ENCODE data around the gene ZNF611.
A peak's percentile ranks its signal among the peaks of the same experiment; 100 is the strongest.
"Not testable (repeated sequence)": the region's sequence is repeated elsewhere in the genome, so short reads cannot be mapped to it uniquely, and the experiment has no call there.

The ZNF611 gene

DNA sequence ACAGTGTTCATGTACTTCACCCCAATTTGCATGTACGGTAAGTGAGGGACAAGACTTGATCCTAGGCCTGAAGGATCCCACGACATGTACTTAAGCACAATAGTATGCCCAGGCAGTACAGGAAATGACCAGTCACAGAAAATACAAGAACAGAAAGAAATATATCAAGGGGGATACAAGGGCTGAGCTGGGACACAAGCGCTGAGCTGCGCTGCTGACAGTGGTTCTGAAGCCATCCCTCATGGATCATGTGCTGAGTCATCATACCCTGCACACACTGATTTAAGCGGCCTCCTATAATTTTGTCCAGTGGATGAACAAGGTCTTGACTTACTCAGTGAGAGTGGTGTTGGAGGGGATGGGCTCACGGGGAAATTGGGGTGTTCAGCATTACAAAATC, 59.6 kb downstream of the ZNF611 start:
- not testable (repeated sequence) for DNase-seq

DNA sequence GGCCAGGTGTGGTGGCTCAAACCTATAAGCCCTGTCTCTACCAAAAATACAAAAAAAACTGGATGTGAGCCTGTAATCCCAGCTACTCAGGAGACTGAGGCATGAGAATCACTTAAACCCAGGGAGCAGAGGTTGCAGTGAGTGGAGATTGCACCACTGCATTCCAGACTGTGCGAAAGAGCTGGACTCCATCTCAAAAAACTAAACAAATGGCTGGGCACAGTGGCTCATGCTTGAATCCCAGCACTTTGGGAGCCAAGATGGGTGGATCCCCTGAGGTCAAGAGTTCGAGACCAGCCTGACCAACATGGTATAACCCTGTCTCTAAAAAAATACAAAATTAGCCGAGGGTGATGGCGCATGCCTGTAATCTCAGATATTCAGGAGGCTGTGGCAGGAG, 61.8 kb downstream of the ZNF611 start:
- no peak for DNase-seq

- no peak for DNase-seq
These were observed 64.8 kb downstream of the ZNF611 start for GRCh38 chr19:52670046-52670445.

- DNase-seq: no peak
These were observed 65.3 kb downstream of the ZNF611 start for GRCh38 chr19:52669586-52669985.

DNA sequence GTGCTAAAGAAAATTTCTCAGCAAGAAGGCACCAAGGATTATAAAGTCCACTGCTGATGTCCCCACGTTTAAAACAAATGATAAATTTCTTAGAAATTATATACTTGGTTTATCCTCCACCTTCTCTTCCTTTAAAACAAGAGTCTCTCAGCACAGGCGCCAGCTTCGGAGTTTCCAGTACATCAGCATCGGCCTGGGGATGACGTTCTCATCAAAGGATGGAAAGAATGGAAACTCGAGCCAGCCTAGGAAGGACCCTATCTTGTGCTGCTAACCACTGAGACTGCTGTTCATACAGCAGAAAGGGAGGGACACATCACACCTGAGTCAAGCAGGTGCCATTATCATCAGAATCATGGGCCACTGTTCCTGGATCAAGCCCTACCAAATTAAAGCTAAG, 66.9 kb downstream of the ZNF611 start:
- DNase-seq: no peak

DNA sequence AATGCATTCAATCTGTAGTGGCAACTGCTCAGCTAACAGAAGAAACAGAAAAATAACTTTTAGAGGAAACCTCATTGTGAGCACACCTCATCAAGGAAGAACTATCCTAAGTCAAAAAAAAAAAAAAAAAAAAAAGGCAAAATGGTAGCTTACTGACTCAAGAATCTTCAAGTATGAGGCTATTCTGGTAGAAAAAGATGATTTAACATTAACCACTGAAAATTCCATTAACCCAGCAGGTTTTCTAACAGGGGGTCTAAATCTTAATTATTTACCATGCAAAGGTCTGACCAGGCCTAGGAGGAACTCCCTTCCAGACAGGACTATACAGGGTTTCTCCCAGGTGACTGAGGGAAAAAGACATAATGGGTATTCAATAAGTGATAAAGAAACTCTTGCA, 68.3 kb downstream of the ZNF611 start:
- no peak for DNase-seq

DNA sequence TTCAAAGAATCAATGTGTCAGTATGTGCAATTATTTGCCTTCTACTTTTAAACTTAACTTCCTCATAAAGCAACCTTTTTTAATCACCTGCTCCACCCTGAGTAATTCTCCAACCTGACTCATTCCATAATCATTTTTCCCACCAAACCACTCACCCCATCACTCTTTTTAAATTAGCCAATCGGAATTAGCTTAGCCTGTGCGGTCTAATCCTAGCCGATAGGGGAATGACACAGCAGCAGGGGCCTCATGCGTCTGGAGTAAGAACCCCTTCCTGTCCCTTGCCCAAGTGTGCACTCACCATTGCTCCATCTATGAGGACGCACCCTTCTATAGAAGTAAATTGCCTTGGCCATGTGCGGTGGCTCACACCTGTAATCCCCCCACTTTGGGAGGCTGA, 69.3 kb downstream of the ZNF611 start:
- DNase-seq: no peak

GRCh38 chr19:52665027-52665426, 69.8 kb downstream of the ZNF611 start:
- DNase-seq: no peak

GRCh38 chr19:52664461-52664860, 70.4 kb downstream of the ZNF611 start:
- DNase-seq: no peak

- DNase-seq: no peak
These were observed 72.2 kb downstream of the ZNF611 start for GRCh38 chr19:52662631-52663030.

DNA sequence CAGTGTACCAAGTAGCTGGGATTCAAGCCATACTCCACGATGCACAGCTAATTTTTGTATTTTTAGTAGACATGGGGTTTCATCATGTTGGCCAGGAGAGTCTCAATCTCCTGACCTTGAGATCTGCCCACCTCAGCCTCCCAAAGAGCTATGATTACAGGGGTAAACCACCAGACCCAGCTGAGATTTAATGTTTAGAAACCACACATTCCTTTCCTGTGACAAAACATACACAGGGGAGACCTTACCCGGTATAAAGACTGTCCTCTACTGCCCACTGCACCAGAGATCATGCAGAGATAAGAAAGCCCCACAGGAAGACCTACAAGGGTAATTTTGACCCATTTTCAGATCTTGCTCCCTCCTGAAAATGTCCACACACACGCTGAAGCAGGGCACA, 73.9 kb downstream of the ZNF611 start:
- no peak for DNase-seq

- DNase-seq: no peak
These were observed 75.8 kb downstream of the ZNF611 start for GRCh38 chr19:52659013-52659412.

- peak in 2 of 3 experiments; percentile 64 to 91 for DNase-seq
These were observed 76.2 kb downstream of the ZNF611 start for GRCh38 chr19:52658595-52658994.

DNA sequence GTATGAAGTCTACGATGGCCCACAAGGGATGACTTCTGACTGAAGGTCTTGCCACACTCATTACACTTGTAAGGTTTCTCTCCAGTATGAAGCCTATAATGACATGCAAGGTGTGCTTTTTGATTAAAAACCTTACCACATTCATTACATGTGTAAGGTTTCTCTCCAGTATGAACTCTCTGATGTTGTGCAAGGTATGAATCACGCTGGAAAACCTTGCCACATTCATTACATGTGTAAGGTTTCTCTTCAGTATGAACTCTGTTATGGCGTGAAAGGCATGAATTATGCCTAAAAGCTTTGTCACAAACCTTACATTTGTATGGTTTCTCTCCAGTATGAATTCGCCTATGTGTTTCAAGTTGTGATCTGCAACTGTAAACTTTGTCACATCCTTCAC, 81.7 kb downstream of the ZNF611 start:
- no peak for DNase-seq
